Mammary epithelial cell (primary cell): Measurements from ENCODE around the gene PYROXD2.

Experiments used
- CTCF ChIP-seq, 2 donors: IDR thresholded peaks in 1 of 2; conservative IDR thresholded peaks in 1 of 2; 2 replicates each; pipeline ENCODE4 v1.5.1; 2011 to 2012; ENCODE audit warnings: inconsistent platforms in 2 of 2, low read length in 2 of 2, mild to moderate bottlenecking in 2 of 2, control low read depth in 1 of 2, low read depth in 1 of 2; ENCODE audit not compliant: insufficient read depth in 1 of 2; ENCODE audit errors: extremely low read depth in 1 of 2
- EZH2 ChIP-seq: IDR thresholded peaks from 2 replicates; pipeline ENCODE4 v1.6.1; 2012; ENCODE audit warnings: low read length, inconsistent platforms, borderline replicate concordance

DNA sequence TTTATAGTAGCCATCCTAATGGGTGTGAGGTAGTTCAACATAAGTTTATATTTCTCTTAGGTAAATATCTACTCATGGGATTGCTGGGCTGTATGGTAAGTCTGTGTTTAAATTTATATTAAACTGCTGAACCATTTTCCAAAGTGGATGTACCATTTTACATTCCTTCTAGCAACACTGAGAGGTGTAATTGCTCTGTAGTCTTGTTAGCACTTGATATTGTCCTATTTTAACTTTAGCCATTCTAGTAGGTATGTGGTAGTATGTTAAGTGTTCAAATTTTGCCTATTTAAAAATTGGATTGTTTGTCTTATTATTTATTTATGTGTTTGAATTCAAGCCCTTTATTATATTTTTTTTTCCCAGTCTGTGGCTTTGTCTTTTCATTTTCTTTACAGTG, 34.3 kb upstream of the PYROXD2 start:
- TF ChIP-seq CTCF (conservative IDR thresholded peaks at IDR 0.05 in 1 of 2, IDR thresholded peaks at IDR 0.05 in 1 of 2; ENCODE audit: extremely low read depth in 1 of 2, insufficient read depth in 1 of 2, low read depth in 1 of 2, low read length in 2 of 2) (no peak), EZH2 (no peak)
